Measurements from ENCODE around the gene SAT1. TPM values are rescaled to one million over a fixed set of nuclear protein-coding genes. Genes with fewer than 3 reads are reported as not detected.

SAT1 gene
- 100 to 1,000 TPM in 1 of 2 experiments, 10 to 100 TPM in 1; 94.1 to 101 TPM for total RNA-seq

DNA sequence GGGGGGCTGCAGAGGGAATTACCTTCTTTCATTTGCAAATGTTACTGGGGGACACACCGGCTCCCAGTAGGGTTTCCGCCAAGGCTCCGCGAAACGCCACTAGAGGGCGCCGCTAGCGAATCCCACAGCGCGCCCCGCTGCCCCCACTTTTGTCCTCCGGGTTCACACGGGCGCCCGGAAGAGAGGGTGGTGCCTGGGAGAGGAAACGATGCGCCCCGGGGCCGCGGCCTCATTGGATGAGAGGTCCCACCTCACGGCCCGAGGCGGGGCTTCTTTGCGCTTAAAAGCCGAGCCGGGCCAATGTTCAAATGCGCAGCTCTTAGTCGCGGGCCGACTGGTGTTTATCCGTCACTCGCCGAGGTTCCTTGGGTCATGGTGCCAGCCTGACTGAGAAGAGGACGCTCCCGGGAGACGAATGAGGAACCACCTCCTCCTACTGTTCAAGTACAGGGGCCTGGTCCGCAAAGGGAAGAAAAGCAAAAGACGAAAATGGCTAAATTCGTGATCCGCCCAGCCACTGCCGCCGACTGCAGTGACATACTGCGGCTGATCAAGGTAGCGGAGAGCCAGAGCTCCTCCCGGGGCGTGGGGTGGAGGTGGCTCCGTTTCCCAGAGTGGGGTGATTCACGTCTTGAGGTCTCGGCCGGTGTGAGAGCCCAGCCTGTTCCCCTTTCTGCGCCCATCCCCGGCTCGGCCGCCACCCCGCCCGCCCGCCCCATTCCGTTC, at the start of gene SAT1:
Gene SAT1 (plus strand): TSS at position 311 of the 726 bp plus-strand sequence. CDS start 179 bp downstream, at position 490.
- Mint-ChIP-seq H3K4me3 (peak within 1 kb of the TSS; percentile 88), H3K36me3 (ENCODE audit: low read depth) (peaks cover 30% of the 10 kb centered on the region), H3K27me3 (no peaks in the 10 kb centered on the region), H3K27ac (peak within 1 kb of the TSS; percentile 97), H3K4me1 (ENCODE audit: low read depth) (peaks cover 35% of the 10 kb centered on the region), H3K9me3 (no peaks in the 10 kb centered on the region)
- ChIA-PET POLR2A (interaction anchor here (0.8 to 2.2 kb wide), 10 partner anchors 12 to 272 kb away, joined by 3 to 8 read pairs (median 4); partner anchors contain the start of genes ACOT9, APOO, CXorf58 and EIF2S3), CTCF (interaction anchor here (0.6 to 3.3 kb wide), 15 partner anchors 10 to 271 kb away, joined by 3 to 40 read pairs (median 3); partner anchors contain the start of genes ACOT9, APOO, CXorf58 and EIF2S3)
- TF ChIP-seq, protein P1, sequence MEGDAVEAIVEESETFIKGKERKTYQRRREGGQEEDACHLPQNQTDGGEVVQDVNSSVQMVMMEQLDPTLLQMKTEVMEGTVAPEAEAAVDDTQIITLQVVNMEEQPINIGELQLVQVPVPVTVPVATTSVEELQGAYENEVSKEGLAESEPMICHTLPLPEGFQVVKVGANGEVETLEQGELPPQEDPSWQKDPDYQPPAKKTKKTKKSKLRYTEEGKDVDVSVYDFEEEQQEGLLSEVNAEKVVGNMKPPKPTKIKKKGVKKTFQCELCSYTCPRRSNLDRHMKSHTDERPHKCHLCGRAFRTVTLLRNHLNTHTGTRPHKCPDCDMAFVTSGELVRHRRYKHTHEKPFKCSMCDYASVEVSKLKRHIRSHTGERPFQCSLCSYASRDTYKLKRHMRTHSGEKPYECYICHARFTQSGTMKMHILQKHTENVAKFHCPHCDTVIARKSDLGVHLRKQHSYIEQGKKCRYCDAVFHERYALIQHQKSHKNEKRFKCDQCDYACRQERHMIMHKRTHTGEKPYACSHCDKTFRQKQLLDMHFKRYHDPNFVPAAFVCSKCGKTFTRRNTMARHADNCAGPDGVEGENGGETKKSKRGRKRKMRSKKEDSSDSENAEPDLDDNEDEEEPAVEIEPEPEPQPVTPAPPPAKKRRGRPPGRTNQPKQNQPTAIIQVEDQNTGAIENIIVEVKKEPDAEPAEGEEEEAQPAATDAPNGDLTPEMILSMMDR (IDR thresholded peaks at IDR 0.05): peak; percentile 68
- intact Hi-C loops (cut with micrococcal nuclease): loop anchor here (2.0 to 5.0 kb wide), 2 partner anchors 120 to 269 kb away; partner anchors contain the start of gene EIF2S3
- DNase-seq (peak; percentile 96), ATAC-seq (peak; percentile 87)

DNA sequence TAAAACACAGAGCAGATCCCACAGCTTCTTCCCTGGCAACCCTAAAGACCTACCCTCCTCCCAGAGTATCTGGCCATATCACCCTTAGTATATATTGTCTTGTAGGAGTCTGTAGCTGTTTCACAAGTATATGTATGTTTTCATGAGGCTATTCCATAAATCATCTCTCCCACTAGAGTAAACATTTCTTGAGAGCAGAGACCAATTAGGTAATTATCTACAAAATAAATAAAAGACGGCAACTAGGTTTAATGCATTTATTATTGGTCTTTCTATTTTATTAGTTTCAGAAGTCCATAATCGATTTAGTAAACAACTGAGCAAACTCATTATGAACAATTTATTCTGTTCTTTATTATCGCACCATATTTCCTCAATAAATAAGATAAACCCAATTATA, 46.9 kb upstream of the SAT1 start:
- Mint-ChIP-seq H3K4me1 (ENCODE audit: low read depth) (peaks cover 27% of the 10 kb centered on the region), H3K27ac (peak overlapping the region; percentile 38), H3K27me3 (no peaks in the 10 kb centered on the region), H3K36me3 (ENCODE audit: low read depth) (peaks cover 17% of the 10 kb centered on the region), H3K9me3 (no peaks in the 10 kb centered on the region), H3K4me3 (no peak overlapping the region)
- no peak for ATAC-seq
- ChIA-PET CTCF (interaction anchor here (2.8 kb wide), 1 partner anchor 166 kb away, joined by 10 read pairs; no protein-coding TSS in a partner anchor), POLR2A (interaction anchor here (0.9 kb wide), 1 partner anchor 316 kb away, joined by 3 read pairs; no protein-coding TSS in a partner anchor)
- TF ChIP-seq, protein P1 (IDR thresholded peaks at IDR 0.05): no peak
- DNase-seq: no peak
- intact Hi-C loops (cut with micrococcal nuclease): no loop called here

DNA sequence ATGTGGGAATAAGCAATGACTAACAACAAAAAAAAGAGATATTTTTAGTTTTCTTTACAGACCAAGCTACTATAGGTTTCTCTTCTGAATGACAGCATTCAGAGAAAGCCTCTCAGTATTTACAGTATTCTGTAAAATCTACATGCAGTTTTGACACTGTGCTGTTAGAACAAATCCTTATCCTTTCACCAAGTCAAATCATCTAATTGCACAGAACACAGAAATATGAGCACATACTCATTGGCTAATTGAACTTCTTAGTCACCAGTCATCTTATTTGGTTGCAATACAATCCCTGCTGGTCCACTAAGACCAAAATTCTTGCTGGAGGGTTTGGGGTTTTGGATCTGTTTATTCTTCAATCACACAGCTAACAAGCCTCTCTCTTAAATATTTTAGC, 45.6 kb upstream of the SAT1 start:
- ChIA-PET POLR2A (no interaction called here), CTCF (interaction anchor here (1.6 kb wide), 1 partner anchor 165 kb away, joined by 9 read pairs; no protein-coding TSS in a partner anchor)
- no peaks in the 10 kb centered on the region for H3K9me3 Mint-ChIP-seq
- DNase-seq: no peak
- H3K4me3 Mint-ChIP-seq: no peak overlapping the region
- intact Hi-C loops (cut with micrococcal nuclease): no loop called here
- H3K36me3 Mint-ChIP-seq (ENCODE audit: low read depth): peaks cover 10% of the 10 kb centered on the region
- H3K4me1 Mint-ChIP-seq (ENCODE audit: low read depth): peaks cover 26% of the 10 kb centered on the region
- no peak for ATAC-seq
- no peaks in the 10 kb centered on the region for H3K27me3 Mint-ChIP-seq
- TF ChIP-seq, protein P1 (IDR thresholded peaks at IDR 0.05): no peak
- H3K27ac Mint-ChIP-seq: no peak overlapping the region

DNA sequence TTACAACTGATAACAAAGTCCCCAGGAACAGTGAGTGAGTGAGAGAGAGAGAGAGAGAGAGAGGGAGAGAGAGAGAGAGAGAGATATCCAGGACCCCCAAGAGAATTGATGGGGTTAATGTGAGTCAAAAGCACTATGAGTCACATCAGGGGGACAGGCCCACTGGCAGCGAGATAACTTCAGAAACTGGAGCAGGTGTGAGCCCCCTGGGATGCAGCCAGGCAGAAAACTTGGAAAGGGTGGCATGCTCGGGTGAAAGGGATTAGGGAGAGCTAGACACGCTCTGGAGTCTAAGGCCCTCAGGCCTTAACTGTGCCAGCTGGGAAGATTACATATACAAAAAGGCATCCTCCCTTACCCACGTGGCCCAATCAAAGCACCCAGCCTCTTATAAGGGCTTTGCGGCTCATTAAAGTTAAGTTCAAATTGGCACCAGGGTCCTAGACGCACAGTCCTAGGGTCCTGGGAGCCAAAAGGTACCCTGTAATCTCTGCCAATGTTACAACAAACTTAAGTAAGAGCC, 40.7 kb upstream of the SAT1 start:
- H3K9me3 Mint-ChIP-seq: no peaks in the 10 kb centered on the region
- POLR2A ChIA-PET: interaction anchor here (2.0 kb wide), 1 partner anchor 41 kb away, joined by 7 read pairs; the partner anchor contains the start of gene SAT1
- DNase-seq (peak; percentile 34), ATAC-seq (peak; percentile 35)
- no peaks in the 10 kb centered on the region for H3K36me3 Mint-ChIP-seq (ENCODE audit: low read depth)
- H3K27ac Mint-ChIP-seq: peak overlapping the region; percentile 89
- intact Hi-C loops (cut with micrococcal nuclease): no loop called here
- TF ChIP-seq, protein P1 (IDR thresholded peaks at IDR 0.05): no peak
- CTCF ChIA-PET: interaction anchor here (1.4 to 3.0 kb wide), 2 partner anchors 41 to 160 kb away, joined by 5 to 11 read pairs; partner anchors contain the start of gene SAT1
- peak overlapping the region; percentile 86 for H3K4me3 Mint-ChIP-seq
- H3K4me1 Mint-ChIP-seq (ENCODE audit: low read depth): peaks cover 18% of the 10 kb centered on the region
- H3K27me3 Mint-ChIP-seq: no peaks in the 10 kb centered on the region
